Astrocyte of the spinal cord (primary cell): Measurements from ENCODE around the gene LZTS2.

ENCODE experiments used
- DNase-seq: peaks from one replicate; pipeline ENCODE4 v3.0.0; 2011; ENCODE audit warnings: low read depth, low spot score
- H3K4me3 ChIP-seq: 2 replicates; pipeline ENCODE4 v1.5.1; 2011; ENCODE audit warnings: low read depth, mild to moderate bottlenecking, low read length, moderate library complexity
- in situ Hi-C: cut with HindIII; loops from 2 replicates; pipeline ENCODE4 v1.10.0; 2017; ENCODE audit warnings: low sequenced_read_pairs
- TF ChIP-seq, protein P1 (sequence below): IDR thresholded peaks from 2 replicates; pipeline ENCODE4 v1.5.1; 2012; ENCODE audit warnings: low read depth, mild to moderate bottlenecking, low read length, inconsistent platforms

LZTS2 gene

DNA sequence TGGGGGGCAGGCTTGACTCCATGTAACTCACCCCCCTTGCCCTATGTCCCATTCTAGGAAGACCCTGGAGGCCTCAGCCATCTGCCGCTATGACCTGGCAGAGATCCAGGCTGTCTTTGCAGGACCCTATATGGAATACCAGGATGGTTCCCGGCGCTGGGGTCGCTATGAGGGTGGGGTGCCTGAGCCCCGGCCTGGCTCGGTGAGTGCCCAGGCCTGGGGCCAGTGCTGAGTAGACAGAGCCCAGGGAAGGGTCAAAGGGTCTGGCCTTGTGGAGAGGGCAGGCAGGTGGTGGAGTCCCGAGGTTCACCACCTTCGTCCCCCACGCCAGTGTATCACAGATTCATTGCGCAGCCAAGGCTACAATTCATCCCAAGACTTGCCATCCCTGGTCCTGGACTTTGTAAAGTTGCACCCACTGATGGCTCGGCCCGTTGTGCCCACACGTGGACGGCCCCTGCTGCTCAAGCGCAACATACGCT, 19.8 kb upstream of the LZTS2 start:
- TF ChIP-seq, protein P1, sequence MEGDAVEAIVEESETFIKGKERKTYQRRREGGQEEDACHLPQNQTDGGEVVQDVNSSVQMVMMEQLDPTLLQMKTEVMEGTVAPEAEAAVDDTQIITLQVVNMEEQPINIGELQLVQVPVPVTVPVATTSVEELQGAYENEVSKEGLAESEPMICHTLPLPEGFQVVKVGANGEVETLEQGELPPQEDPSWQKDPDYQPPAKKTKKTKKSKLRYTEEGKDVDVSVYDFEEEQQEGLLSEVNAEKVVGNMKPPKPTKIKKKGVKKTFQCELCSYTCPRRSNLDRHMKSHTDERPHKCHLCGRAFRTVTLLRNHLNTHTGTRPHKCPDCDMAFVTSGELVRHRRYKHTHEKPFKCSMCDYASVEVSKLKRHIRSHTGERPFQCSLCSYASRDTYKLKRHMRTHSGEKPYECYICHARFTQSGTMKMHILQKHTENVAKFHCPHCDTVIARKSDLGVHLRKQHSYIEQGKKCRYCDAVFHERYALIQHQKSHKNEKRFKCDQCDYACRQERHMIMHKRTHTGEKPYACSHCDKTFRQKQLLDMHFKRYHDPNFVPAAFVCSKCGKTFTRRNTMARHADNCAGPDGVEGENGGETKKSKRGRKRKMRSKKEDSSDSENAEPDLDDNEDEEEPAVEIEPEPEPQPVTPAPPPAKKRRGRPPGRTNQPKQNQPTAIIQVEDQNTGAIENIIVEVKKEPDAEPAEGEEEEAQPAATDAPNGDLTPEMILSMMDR: no peak
- in situ Hi-C loops: no loop called here
- no peak for DNase-seq
- H3K4me3 ChIP-seq: no peak overlapping the region

DNA sequence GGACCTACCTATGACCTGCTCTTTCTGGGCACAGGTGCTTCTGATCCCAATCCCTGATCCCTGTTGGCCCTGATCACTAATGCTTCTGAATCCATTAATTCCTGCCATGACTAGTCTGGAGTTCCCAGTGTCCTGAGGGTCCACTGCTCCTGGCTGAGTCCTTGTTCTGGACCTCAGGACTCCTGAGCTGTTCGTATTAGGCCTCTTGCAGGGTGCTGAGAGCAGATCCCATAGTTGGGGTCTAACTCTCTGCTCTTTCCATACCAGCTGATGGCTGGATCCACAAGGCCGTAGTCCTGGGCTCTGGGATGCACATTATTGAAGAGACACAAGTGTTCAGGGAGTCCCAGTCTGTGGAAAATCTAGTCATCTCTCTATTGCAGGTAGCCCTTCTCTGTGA, 19.3 kb upstream of the LZTS2 start:
- no peak for DNase-seq
- TF ChIP-seq, protein P1: no peak
- no peak overlapping the region for H3K4me3 ChIP-seq
- in situ Hi-C loops: no loop called here

DNA sequence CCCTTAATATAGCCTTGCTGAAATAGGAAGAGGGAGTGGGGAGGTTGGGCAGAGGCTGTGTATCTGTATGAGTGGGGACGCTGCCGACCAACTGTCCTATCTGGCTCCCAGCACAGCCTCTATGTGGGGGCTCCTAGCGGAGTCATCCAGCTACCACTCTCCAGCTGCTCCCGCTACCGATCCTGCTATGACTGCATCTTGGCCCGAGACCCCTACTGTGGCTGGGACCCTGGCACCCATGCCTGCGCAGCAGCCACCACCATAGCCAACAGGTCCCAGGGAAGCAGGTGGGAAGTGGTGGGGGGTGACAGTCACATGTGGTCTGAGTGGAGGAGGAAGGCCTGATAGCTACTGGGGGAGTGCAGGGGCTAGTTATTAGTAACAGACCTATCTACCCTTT, 18.9 kb upstream of the LZTS2 start:
- H3K4me3 ChIP-seq: no peak overlapping the region
- DNase-seq: no peak
- TF ChIP-seq, protein P1: no peak
- in situ Hi-C loops: no loop called here

DNA sequence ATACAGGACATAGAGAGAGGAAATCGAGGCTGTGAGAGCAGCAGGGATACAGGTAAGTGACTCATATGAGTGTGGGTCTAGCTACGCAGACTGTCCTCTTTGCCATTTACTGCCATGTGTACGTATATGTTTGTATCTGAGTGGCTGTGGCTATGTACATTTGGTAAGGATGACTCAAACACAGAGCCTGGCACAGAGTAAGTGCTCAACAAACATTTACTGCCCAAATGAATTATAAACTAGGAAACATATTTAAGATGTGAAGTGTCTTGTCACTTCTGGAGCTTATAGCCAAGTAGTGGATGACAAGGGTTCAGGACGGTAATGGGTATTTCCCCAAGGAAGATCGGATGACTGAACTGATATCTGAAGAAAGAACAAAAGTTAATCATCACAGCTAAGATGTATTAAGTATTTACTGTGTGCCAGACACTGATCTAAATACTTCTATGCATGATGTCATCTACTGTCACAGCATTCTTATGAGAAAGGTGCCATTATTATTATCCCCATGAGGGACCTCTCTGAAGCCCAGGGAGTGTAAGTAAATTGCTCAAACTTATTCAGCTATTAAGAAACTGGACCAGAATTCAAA, 18.3 kb upstream of the LZTS2 start:
- in situ Hi-C loops: no loop called here
- no peak overlapping the region for H3K4me3 ChIP-seq
- DNase-seq: no peak
- TF ChIP-seq, protein P1: no peak

DNA sequence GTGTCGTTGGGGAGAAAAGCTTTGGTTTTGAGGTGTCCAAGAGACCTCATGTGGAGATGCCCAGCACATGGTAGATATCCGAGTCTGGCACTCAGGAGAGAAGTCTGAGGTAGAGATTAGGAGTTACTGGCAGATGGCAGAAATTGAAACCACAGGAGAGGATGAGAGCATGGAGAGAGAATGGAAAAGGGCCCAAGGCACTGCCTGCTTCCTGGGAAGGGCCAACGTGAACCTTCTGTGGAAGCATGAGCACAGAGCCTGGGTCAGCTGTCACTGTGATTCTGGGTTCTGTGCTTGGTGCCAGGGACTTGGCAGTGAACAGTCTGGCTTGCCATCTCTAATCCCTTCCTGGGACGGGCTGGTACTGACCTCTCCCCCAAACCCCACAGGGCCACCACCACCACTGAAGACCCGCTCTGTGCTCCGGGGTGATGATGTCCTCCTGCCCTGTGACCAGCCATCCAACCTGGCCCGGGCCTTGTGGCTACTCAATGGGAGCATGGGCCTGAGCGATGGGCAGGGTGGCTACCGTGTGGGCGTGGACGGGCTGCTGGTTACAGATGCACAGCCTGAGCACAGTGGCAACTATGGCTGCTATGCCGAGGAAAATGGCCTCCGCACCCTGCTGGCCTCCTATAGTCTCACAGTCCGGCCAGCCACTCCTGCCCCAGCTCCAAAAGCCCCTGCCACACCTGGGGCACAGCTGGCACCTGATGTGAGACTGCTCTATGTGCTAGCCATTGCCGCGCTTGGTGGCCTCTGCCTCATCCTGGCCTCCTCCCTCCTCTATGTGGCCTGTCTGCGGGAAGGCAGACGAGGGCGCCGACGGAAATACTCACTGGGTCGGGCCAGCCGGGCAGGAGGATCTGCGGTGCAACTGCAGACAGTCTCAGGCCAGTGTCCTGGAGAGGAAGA, 16.4 kb upstream of the LZTS2 start:
- no peak overlapping the region for H3K4me3 ChIP-seq
- DNase-seq: no peak
- in situ Hi-C loops: no loop called here
- TF ChIP-seq, protein P1: no peak

DNA sequence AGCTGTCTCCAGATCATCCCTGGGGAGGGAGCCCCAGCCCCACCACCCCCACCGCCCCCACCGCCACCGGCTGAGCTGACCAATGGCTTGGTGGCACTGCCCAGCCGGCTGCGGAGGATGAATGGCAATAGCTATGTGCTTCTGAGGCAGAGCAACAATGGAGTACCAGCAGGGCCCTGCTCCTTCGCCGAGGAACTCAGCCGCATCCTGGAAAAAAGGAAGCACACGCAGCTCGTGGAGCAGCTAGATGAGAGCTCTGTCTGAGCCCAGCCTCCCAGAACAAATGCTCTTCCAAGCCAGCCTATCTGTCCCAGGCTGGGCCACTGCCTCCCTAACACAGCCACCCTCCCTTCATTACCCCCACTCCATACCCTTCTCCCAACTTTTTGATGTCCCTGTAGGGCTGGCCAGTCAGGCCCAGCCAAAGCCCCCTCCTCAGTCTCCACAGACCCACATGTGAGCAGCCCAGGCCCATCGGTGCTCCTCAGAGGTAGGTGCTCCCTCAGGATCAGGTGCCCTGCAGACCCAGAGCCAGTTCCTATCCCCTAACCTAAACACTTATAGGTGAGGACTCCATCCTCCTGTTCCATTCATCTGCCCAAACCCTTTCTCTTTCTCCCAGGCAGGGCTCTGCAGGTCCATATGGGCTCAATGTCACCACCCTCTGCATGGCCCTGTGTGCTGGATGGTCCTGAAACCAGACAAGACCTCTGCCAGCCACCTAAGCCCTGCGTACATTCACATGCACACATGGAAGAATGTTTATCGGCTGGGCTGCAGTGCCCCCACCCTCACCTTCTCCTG, 15.5 kb upstream of the LZTS2 start:
- in situ Hi-C loops: no loop called here
- TF ChIP-seq, protein P1: no peak
- DNase-seq: no peak
- no peak overlapping the region for H3K4me3 ChIP-seq
